ENCODE data around the gene THEM5.

THEM5 gene

DNA sequence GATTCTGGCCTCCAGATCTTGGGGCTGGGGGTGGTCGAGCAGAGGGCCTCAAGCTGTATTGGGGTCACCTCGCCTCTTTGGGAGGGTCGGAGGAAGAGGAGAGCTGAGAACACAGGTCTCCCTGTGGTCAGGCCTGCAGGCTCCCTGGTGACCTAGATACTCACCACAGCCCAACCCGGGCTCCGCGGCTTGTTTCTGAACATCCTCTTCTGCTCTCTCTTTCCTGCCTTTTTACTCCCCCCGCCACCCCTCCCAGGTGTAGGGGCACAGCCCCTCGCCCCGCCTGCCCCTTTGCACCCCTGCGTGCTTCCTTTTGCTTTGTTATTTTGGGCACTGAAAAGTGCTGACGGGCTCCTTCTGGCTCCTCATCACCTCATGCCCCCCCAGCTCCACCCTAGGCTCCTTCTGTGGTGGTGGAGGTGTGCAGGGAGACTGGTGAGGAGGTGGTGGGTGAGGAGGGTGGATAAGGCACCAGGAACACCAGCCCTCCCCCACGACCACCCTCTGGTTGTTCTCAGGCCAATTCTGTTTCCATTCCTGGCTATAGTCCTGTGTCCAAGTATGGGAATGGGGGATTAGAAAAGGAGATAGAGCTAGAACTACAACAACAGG, 37.7 kb downstream of the THEM5 start:
- DNase-seq (ENCODE audit: low spot score): no peak
- TF ChIP-seq, protein P1, sequence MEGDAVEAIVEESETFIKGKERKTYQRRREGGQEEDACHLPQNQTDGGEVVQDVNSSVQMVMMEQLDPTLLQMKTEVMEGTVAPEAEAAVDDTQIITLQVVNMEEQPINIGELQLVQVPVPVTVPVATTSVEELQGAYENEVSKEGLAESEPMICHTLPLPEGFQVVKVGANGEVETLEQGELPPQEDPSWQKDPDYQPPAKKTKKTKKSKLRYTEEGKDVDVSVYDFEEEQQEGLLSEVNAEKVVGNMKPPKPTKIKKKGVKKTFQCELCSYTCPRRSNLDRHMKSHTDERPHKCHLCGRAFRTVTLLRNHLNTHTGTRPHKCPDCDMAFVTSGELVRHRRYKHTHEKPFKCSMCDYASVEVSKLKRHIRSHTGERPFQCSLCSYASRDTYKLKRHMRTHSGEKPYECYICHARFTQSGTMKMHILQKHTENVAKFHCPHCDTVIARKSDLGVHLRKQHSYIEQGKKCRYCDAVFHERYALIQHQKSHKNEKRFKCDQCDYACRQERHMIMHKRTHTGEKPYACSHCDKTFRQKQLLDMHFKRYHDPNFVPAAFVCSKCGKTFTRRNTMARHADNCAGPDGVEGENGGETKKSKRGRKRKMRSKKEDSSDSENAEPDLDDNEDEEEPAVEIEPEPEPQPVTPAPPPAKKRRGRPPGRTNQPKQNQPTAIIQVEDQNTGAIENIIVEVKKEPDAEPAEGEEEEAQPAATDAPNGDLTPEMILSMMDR (IDR thresholded peaks at IDR 0.05; ENCODE audit: borderline replicate concordance, control extremely low read depth, extremely low read depth, insufficient read depth, missing control alignments): no peak

DNA sequence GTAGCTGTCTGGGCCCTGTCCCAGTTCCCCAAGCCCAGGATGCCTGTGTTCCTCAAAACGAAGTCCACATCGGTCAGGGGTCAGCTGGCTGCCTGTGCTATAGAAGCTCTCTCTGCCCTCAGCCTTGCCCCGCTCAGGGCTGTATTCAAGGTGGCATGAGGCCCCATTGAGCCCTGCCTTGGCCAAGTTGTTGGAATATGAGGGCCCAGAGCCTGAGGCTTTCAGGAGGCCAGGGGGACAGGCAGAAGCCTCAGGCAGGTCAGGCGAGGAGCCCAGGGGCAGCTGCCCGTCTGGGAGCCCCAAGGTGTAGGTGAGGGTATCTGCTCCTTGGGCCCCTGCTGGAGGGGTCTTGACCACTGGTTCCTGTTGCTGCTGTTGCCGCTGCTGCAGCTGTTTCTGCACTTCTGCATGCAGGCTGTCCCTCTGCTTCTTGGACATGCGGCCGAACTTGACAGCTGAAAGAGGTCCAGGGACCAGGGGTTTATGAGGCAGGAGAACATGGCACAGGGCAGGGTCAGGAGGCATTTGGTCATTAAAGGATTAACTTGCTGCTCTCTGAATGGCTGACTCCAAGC, 38.5 kb downstream of the THEM5 start:
- in situ Hi-C loops (cut with MboI; ENCODE audit: low sequenced_read_pairs, unreplicated experiment): no loop called here
- TF ChIP-seq, protein P1 (IDR thresholded peaks at IDR 0.05; ENCODE audit: borderline replicate concordance, control extremely low read depth, extremely low read depth, insufficient read depth, missing control alignments): no peak
- DNase-seq (ENCODE audit: low spot score): no peak

More for the DNA sequence above, 37.7 kb downstream of the THEM5 start:
- in situ Hi-C loops (cut with MboI; ENCODE audit: low sequenced_read_pairs, unreplicated experiment): no loop called here

DNA sequence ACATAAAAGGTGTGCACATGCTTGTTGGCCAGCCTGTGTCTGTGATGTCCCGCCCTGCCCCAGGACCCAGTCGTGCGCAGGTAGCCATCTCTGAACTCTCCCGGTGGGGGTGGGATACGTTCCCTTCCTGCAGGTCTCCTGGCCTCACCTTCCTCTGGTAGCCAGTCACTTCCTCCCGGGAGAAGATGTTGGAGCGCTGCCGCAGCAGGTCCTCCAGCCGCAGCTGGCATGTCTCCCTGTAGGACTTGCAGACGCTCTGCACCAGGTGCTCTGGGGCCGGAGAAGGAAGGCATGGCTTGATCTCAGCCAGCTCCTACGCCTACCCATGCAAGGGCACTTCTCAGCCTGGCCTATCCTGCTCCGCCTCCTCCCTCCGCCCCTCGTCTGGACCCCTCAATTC, 39.1 kb downstream of the THEM5 start:
- TF ChIP-seq, protein P1 (IDR thresholded peaks at IDR 0.05; ENCODE audit: borderline replicate concordance, control extremely low read depth, extremely low read depth, insufficient read depth, missing control alignments): no peak
- in situ Hi-C loops (cut with MboI; ENCODE audit: low sequenced_read_pairs, unreplicated experiment): no loop called here
- no peak for DNase-seq (ENCODE audit: low spot score)

DNA sequence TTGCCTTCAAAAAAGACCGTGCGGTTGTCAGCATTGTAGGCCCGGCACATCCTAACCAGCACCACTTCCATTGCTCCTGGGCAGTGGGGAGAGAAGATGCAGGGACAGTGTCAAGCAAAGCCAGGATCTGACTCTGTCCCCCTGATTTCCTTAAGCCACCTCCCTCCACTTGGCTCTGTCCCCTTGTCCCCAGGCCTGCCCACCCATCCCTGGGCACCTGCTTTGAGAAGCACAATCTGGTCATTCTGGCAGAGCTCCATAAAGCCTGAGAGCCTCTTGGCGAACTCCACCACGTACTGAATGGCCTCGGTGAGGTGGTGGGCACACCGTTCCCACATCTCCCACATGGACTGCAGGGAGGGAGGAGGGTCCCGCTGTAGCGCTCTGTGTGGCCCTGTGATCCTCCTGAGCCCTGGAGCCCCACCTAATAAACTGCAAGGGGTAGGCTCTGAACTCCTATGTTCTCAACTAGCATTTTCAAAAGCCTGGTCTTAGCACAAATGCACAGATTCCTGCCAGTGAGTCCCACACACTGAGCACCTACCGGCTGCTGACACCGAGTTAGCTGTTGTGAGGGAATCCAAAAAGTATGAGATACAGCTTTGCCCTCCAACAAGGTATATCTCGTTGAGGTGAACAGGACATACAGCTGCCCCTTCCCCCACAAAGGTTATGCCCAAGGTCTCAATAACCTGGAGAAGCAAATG, 40.1 kb downstream of the THEM5 start:
- TF ChIP-seq, protein P1 (IDR thresholded peaks at IDR 0.05; ENCODE audit: borderline replicate concordance, control extremely low read depth, extremely low read depth, insufficient read depth, missing control alignments): no peak

DNA sequence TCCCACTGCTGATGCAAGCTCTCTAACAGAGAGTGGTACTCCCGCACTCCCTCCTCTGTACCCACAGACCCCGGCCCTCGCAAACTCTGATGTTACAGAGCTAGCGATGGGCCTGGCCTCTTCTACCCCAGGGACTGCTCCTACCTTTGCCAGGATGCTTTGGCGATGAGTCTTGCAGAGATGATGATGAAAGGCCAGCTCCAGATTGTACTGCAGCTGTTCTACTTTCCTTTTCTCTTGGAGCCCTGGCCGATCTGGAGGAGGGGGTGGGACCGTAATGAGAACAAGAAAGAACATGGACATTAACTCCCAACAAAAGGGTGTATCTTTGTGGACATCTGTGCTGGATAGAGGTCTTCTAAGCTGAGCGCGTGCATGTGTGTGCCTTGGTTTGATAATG, 42.3 kb downstream of the THEM5 start:
- in situ Hi-C loops (cut with MboI; ENCODE audit: low sequenced_read_pairs, unreplicated experiment): no loop called here
- TF ChIP-seq, protein P1 (IDR thresholded peaks at IDR 0.05; ENCODE audit: borderline replicate concordance, control extremely low read depth, extremely low read depth, insufficient read depth, missing control alignments): no peak
- DNase-seq (ENCODE audit: low spot score): no peak

More for the DNA sequence above, 40.1 kb downstream of the THEM5 start:
- no peak for DNase-seq (ENCODE audit: low spot score)
- in situ Hi-C loops (cut with MboI; ENCODE audit: low sequenced_read_pairs, unreplicated experiment): no loop called here

DNA sequence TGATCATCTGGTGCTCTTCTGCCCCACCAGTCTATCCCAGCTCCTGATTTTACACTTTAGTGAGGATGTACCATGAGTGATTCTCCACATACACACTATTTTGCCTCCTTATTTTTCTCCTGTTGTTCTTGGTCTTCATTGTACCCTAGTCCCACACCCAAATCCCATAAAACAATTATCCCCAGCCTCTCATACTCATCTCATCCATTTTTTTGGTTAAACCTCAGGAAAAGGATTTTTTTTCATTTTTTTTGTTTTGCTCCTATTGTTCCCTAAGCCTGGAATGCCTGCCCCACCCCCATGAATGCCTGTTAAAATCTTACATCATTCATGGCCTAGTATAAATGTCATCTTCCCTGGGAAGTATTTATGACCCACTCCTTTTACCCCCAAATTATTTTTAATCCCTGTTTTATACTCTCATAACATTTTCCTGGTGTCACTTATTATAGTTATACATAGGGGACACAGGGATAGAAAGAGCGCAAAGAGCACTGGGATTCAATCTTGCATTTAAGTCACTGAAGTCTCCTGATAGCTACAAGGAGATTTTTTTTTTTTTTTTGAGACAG, 43.4 kb downstream of the THEM5 start:
- in situ Hi-C loops (cut with MboI; ENCODE audit: low sequenced_read_pairs, unreplicated experiment): no loop called here
- TF ChIP-seq, protein P1 (IDR thresholded peaks at IDR 0.05; ENCODE audit: borderline replicate concordance, control extremely low read depth, extremely low read depth, insufficient read depth, missing control alignments): no peak
- no peak for DNase-seq (ENCODE audit: low spot score)

Measured in GM13976 (cell line).